ENCODE data around the gene EML1.

EML1 gene

DNA sequence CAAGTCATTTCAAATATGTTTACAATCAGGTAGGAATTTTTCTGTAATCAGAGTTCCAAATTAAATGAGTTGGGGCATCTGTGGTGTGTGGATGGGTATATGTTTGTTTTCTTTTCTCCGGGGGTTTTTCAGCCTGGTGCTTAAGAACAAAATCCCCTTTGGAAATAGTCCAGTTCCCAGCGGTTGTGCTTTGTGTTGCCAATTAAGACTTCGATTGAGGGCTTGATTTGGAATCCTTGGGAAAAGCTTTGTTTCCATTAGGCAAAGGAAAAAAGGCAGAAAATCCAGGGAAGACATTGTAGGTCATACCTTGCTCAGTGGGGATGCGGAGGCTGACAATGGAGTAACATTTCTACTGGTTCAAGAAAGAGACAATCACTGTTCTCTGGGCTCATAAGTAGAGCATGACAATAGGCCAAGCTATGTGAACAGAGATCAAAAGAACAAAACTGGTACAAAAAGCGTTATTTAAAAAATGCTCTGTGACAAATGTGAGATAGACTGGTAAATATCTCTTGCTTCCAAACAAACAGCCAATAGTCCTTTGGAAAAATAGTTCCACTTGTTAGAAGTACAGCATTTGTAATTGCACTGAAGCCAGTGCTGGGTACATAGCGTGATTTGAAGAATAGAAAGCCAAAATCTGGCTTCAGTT, 79.7 kb downstream of the EML1 start:
- DNase-seq (ENCODE audit: low read depth): no peak

DNA sequence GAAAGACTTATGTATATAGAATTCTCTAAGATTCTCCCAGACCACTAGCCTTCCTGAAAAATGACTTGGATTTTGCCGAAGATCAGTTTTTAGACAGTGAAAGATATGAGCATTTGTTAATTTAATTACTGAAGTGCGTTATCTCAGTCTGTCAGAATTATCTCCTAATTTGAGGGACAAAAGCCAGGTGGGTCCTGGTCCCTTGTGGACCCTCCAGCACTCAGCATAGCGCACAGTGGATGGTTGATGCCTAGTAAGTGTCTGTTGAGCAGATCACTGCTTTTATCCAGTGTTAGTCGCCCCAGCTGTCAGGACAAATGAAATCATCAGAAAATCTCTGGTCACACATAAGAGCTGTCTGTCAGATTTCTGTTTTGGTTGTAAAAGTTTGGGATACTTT, 80.4 kb downstream of the EML1 start:
- no peak for DNase-seq (ENCODE audit: low read depth)

DNA sequence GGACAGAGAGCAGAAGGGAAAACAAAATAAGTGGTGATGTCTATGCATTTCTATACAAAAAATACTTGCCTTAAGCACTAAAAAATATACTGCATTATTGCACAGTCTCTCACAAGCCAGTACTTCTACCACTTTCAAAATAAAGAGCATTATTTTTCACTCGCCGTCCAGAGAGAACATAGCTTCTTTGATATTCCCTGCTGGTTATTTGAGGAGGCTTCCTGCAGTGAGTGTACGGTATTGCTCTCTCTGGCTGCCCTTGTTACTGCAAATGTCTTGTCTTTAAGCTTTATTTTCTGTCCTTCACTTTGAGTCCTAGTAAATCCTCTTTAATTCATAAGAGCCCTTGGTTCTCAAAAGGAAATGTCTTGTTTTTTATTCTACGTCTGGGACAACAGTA, 81.1 kb downstream of the EML1 start:
- DNase-seq (ENCODE audit: low read depth): no peak

DNA sequence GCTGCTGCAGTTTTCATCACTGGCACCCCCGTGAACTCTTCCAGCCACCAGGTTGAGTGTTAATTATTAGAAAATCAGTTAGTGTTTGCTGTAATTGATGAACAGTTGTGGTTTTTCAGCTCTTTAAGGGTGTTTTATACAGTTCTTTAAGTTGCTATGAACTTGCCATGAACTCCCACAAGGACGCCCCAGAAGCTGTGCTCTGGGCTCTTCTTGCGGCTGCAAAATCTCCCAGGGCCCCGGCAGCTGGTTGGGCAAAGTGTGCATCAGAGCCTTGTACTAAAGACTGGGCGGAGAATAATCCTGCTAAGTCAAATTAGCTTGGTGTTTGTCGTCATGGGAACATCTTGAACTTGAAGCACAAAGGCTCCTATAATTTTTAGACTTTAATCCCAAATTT, 82.2 kb downstream of the EML1 start:
- no peak for DNase-seq (ENCODE audit: low read depth)

DNA sequence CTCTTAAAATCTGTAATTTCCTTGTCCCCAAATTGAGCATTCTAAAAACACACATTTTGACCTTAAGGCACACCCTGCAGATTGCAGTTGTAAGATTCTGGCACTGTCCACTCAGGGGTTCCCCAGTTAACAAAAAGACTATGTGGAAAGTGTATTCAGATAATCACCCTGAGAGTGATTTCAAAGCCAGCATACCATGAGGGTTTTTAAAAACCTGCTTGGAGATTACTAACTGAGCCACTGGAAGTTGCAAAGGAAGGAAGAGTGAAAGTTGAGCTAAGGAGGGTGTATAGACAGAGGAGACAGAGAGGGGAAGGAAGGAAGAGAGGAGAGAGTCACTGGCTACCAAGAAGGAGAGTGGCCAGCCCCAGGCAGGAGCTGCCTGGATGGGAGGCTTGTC, 82.6 kb downstream of the EML1 start:
- no peak for DNase-seq (ENCODE audit: low read depth)

DNA sequence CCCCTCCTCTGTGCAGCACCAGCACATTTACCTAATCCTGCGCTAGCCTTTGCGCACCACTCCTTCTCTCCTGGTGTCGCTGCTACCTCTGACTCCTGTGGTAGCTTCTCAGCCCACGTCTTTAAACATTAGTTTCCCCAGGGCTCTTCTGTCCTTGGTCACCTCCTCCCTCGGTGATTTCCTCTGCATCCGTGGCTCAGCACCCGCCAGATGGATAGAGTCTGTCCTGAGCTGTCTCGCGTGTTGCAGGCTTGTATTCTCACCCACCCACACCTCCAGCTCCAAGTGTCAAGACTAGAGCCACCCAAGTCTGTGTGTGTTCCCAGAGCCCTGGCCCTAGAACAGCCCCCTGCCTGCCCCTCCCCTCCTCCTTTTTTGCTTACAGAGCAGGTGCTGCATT, 83.2 kb downstream of the EML1 start:
- no peak for DNase-seq (ENCODE audit: low read depth)

DNA sequence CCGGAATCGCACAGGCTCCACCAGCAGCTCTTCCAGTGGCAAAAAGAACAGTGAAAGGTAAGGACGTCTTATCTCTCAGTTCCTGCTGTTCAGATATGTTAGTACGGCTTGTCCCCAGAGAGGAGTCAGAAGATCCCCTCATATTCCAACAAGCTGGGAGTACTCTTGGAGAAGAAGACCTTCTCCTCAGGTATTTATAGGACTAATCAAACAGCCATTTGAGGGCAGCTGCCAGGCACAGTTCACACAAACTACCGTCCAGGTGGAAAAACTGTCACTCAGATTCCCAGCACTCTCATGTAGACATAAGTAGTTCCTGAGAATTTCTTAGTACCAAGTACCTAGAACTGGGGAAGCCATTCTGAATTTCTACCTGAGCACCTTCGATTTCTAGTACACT, 85.3 kb downstream of the EML1 start:
- DNase-seq (ENCODE audit: low read depth): no peak

DNA sequence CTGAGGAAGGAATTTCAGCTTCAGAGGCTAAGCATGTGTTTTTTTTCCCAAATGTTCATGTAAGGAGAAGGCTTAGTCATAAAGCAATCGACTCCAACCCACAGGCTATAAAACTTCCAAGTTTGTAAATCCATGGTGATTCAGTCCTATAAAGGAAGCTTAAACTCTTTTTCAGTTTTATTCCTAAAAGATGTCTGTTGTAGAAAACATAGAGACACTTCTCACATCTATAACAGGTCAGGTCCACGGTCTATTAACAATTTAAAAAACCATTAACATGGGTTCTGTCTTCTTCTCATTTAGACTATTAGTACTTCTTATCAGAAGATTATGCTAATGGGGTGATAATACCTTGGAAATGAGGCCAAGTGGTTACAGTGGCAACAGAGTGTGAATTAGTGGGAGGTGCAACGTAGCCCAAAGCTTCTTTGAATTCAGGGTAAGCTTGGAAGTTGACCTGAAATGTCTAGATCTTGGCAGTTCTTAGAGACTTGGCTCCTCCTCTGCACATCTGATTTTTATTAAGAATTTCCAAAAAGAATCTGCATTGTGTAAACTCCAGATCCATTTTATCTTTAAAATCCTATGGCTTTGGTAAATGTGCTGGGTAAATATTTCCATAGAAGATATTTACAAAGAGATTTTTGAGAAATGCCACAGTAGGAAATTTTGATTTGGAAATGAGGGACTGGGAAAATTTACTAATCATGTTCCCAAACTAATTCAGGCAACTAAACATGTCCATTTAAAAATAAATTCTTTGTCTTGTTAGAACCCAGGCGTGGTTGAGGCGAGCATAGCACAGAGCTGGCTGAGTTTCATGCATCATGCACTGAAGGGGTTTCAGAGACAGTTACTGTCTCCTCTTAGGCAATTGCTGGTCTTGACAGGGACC, 86.4 kb downstream of the EML1 start:
- DNase-seq (ENCODE audit: low read depth): no peak

DNA sequence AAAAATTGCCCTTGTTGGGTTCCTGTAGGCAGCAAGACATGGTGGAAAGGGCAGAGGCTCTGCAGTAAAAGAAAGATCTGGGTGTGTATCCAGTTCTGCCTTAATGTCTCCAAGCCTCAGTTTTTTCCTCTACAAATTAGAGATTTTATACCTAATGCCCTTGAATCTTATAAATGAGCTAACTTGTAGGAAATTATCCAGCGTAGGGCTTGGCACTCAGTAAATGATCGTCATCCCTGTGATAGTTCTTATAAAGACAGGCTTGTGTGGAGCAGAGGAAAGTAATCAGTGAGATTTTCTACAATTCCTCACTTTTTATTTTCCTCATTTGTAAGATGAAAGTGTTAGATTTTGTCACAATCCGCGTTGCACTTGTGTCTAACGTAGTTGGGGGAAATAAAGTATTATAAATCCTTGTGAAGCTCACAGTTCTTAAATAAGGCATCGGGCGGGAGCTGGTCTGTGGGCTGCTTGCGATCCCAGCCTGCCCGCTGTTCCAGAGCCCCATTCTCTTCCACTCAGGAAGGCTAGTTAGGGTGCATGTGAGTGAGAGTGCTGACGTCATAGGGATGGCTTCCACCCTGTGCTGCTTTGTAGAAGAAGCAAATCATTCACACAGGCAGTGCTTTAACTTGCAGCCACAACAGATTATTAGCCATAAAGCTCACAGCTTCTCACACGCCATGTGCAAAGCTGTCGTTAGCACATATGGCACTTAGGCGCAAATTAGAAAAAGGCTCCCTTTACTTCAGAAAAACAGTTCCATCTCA, 87.6 kb downstream of the EML1 start:
- DNase-seq (ENCODE audit: low read depth): no peak

DNA sequence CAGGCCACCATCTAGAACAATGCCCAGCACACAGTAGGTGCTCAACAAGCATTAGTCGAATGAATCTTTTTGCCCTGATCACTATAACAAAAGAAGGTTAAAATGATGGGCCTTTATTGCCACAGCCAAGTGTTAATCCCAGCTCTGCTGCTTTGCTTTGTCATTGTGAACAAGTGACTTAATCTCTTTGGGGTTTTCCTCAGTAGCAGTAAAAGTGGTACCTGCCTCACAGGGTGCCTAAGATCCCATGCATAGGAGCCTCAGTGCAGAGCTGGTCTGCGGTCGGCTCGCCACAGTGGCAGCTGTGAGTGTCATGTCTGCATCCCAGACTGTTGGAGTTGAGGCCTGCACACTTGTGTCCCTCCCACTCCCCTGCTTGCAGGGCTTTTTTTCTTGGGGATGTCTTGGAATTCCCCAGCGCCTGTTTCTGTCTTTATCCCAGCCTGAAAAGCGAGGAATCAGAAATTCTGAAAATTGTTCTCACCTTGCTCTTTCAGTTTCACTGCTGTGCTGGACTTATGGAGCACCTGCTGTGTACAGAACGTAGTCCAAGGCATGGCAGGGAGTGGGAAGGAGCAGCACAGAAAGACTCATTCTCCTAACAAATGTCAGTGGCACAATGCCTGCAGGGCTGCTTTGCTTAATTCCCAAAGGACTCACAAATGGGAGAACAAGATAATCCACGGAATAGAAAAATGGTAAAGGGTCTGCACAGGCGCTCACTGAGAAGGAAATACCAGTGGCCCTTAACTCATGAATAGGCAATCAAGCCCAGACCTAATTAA, 90.8 kb downstream of the EML1 start:
- DNase-seq (ENCODE audit: low read depth): no peak

DNA sequence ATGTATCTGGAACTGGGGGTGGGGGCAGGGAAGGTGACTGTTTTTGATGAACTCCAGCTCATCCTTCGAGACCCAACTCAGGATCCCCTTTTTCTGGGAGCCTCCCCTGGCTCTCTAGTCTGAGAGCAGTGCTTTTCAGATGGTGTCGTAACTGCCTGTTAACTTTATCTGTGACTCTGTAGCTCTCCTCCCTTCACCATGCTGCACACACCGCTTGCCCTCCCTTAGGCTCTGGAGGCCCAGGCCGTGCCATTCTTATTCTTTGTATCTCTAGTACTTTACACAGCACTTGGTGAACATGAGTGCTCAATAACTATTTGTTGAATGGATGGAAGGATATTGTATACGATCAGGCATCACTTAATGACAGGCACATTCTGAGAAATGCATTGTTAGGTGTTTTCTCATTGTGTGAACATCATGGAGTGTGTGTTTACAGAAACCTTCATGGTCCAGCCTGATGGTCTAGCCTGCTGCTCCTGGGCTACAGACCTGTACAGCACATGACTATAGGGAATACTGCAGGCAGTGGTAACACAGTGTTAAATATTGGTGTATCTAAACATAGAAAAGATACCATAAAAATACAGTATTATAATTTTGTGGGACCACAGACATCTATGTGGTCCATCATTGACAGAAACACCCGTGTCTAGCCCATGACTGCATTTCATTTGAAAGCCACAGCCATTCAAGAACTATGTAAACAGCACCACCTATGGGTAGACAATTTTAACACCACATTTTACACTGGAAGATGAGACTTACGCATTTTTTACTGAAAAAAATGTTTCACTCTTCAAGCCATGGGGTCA, 91.8 kb downstream of the EML1 start:
- DNase-seq (ENCODE audit: low read depth): no peak

DNA sequence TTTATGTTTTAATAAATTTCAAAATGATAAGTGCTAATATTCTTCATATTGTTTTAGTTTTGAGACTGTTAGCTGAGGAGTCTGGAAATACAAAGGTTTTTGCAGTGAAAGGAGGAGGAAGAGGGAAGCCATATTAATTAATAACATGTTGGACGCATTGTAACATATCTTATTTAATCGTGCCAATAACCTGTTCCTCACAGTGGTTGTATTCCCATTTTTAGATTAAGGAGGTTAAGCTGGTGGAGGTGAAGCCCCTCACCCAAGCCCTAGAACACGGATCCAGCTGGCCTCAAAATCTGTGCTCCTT, 92.4 kb downstream of the EML1 start:
- no peak for DNase-seq (ENCODE audit: low read depth)

DNA sequence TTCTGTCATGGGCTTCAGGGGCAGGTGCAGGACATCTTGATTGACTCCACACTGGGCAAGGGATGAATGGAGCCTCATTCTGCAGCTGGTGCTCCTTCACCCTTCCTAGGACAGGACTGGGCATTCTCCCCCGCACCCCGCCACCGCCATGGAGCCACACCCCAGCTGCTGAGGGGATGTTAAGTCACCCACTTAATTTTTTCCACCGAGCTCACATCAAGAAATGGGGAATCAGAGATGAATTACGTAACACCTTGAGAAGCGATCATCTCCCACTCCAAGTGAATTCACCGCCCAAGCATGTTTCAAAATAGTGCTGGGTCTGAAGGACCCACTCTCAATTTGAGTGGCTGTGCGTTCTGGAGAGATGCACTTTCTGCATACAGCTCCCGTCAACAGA, 94.2 kb downstream of the EML1 start:
- no peak for DNase-seq (ENCODE audit: low read depth)

DNA sequence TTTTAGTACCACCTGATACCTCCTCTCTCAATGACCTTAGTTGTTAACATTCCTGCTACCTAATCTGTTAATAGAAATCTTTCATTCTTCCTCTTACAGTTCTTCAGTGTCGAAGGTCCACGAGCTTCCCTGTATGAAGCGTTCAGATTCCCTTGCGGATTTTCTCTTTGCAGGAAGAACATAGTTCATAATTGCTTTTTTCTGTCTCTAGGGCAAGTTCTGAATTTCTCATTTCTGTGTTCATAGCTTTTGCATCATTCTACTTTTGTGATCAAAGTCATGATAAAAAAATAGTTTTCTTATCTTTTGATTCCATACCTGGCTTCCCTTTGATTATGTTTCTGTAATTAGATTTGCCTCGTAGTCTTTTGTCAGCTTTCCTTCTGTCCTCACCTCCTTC, 94.9 kb downstream of the EML1 start:
- DNase-seq (ENCODE audit: low read depth): no peak

DNA sequence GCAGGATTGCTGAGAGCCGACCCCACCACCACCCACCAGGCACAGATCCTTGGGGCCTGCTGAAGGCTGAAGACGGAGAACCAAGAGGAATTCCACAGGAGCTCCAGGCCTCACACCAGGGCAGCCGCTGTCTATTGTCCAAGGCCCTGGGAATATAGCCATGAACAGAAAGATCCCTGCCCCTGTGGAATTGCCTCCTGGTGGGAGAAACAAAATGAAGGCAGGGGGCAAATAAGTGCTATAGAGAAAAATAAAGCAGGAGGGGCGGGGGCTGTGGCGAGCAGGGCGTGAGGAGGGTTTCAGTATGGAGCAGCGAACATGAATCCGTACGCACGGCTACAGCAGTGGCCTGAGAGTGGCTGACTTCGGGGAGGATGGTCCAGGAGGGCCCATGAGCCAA, 96.1 kb downstream of the EML1 start:
- DNase-seq (ENCODE audit: low read depth): no peak

DNA sequence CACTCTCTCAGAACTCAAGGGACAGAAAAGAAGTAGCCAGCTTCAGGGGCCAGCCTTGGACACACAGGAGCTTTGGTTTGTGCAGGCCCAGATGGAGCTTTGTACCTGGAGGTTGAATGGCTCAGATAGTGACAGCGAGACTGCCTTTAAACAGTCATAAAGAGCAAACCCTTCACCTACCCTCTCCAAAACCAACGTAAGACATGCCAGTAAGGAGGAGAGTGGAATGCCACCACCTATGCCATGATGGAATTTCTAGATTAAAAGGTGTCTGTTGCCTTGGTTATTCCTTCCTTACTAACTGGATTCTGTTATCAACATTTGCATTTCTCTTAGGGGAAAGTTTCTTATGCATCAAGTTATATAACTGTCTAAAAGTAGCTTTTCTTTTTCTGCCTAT, 98.1 kb downstream of the EML1 start:
- no peak for DNase-seq (ENCODE audit: low read depth)

DNA sequence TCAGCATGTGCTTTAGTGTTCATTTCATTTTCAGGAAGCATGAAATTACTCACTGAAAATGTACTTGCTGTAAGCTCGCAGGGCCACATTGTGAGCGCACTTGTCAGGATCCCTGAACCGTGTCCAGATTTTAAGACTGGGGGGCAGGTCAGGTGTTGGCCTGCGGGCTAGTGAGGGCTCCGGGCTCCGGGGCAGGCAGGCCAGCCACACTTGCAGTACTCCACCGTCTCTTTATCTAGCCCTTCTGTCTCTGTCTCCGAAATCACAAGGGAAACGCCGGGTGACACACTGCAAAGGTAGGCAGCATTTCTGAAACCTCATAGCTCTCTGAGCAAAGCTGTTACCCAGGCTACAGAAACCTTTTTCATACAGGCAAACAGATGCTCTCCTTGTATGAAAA, 98.7 kb downstream of the EML1 start:
- DNase-seq (ENCODE audit: low read depth): no peak

DNA sequence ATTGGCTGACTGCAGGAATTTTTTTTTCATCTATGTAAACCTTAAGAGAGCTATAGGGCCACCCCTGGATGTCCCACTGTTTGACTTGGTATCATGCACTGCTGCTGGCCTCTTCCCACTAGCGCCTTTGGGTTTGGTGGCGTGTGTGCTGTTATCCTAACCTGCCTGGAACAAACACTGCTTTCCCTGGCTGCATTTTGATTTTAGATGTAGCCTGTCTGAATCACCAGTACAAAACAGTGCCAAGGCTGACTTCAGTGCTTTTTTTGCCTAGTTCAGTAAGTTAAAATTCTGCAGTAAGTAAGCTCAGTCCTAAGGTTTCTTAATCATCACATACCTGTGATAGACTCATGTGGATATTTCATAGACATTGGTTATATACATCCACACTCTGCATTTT, 99.2 kb downstream of the EML1 start:
- no peak for DNase-seq (ENCODE audit: low read depth)

DNA sequence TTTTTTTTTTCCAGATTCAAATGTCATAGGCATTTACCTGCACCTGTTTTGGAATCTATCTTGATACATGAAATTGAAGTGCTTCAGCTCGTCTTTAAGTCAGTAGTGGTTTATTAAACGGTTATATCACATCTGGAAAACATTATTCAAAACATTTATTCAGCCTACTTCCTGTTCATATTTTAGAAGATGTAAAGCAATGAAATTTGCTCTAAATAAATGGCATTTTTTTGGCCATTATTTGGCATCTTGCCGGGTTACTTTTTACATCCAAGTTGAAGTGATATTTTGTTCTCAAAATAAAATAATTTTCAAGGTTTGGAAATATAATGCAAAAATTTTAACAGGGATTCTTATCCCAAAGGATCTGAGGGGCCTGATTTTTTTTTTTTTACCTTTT, 103.1 kb downstream of the EML1 start:
- DNase-seq (ENCODE audit: low read depth): no peak

DNA sequence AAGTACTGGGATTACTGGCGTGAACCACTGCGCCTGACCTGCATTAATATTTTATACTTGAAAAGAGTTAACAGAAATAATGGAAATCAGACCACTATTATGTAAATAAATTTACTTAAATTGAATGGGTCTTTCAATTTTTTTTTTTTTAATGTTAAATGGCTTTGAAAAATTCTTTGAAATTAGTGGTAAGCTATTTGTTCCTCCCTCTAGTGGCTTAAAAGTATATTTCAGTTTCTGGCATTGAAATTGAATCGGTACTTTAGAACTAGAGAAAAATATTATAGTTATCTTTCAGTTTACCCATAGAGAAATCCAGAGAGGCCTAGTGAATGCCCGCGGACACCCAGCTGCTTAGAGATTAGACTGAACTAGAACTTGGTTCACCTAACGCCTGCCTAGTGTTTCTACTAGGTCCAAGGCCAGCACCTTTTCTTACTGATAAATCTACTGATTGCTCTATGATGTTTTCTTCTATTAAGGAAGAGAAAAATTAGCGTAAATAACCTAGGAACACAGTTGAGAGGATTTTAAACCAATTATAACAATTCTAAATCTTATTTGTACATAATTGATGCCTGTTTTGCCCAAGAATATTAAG, 106.5 kb downstream of the EML1 start:
- DNase-seq (ENCODE audit: low read depth): no peak

DNA sequence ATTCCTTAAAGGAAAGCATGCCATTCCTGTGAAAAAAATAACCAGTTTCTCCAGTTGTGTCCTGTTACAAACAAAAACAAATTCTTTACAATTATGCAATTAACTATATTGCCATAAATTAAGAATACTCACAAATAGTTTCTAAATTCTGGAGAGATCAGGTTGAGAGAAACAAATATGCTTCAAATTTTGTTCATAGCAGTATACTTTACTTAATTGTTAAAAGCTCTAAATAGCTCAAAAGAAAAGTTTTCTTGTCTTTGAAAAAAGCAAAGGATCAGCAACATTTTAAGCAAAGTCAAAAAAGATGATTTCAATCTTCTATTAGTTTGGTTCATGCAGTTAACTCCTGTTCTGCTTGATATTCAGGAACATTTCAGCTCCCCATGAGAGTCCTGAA, 109.7 kb downstream of the EML1 start:
- no peak for DNase-seq (ENCODE audit: low read depth)
